Measurements from ENCODE around the gene TCF3. TPM values are rescaled to one million over a fixed set of nuclear protein-coding genes. Genes with fewer than 3 reads are reported as not detected.

TCF3 gene
- total RNA-seq, 1 experiment from 2014 or later, result 304 TPM

- Histone ChIP-seq H3K27ac (ENCODE audit: insufficient read length, low read depth, low read length) (no peak within 1 kb of the TSS), H3K23me2 (ENCODE audit: insufficient read length, low read depth, low read length, poor library complexity, severe bottlenecking) (peaks cover 9% of the 10 kb centered on the region), H3K23ac (ENCODE audit: insufficient read length, low read depth, low read length) (no peak within 1 kb of the TSS), H3K18ac (ENCODE audit: insufficient read length, low read depth, low read length) (no peak within 1 kb of the TSS), H4K20me1 (ENCODE audit: control insufficient read depth, insufficient read depth, insufficient read length) (no peaks in the 10 kb centered on the region), H4K8ac (replicated peaks; ENCODE audit: insufficient read length, low read depth, low read length) (no peak within 1 kb of the TSS), H3K27me3 (ENCODE audit: insufficient read depth, low read length) (no peaks in the 10 kb centered on the region), H2AK5ac (ENCODE audit: insufficient read length, low read length) (no peak within 1 kb of the TSS), H3K79me1 (ENCODE audit: insufficient read depth, low read depth, low read length, poor library complexity, severe bottlenecking) (peaks cover 4% of the 10 kb centered on the region), H2BK120ac (ENCODE audit: low read depth, low read length, poor library complexity, severe bottlenecking) (no peak within 1 kb of the TSS), H4K91ac (ENCODE audit: insufficient read length, low read depth, low read length) (no peak within 1 kb of the TSS), H3K56ac (ENCODE audit: insufficient read length, low read depth, low read length) (no peak within 1 kb of the TSS), H3K4ac (ENCODE audit: low read depth, low read length) (no peak within 1 kb of the TSS; the same call in 1 of the 2 replicates), H2BK15ac (ENCODE audit: low read depth, low read length) (no peak within 1 kb of the TSS), H2BK20ac (ENCODE audit: low read depth, low read length, poor library complexity, severe bottlenecking) (no peak within 1 kb of the TSS), H3K4me2 (ENCODE audit: insufficient read depth, insufficient read length, low read length) (peak within 1 kb of the TSS; percentile 87), H3K14ac (ENCODE audit: insufficient read depth, low read length) (peak within 1 kb of the TSS; percentile 23; the same call in 1 of the 2 replicates), H4K5ac (ENCODE audit: insufficient read length, low read depth, low read length) (no peak within 1 kb of the TSS), H3K4me1 (ENCODE audit: insufficient read depth, low read length) (no peaks in the 10 kb centered on the region), H3K9me3 (ENCODE audit: control insufficient read depth, low read depth, low read length) (no peaks in the 10 kb centered on the region), H3K79me2 (ENCODE audit: insufficient read depth, low read length) (peaks cover 17% of the 10 kb centered on the region; the same call in 1 of the 2 replicates), H2BK5ac (ENCODE audit: insufficient read length, low read length) (no peak within 1 kb of the TSS), H2AFZ (ENCODE audit: low read length) (no peak within 1 kb of the TSS), H3K9ac (ENCODE audit: extremely low read depth, insufficient read length, low read length) (peak within 1 kb of the TSS; percentile 50), H2BK12ac (ENCODE audit: insufficient read length, low read depth, low read length) (no peak within 1 kb of the TSS), H3T11ph (ENCODE audit: low read length) (no peak within 1 kb of the TSS)
- no CpG with 5 or more reads among the region's 79 CpGs for WGBS (ENCODE audit: extremely low coverage, insufficient read length, low lambda C conversion rate)
- H3K27ac Mint-ChIP-seq, result peak within 1 kb of the TSS; percentile 96 to 98 (median 98)
- H3K27me3 Mint-ChIP-seq (ENCODE audit: low read depth), result no peaks in the 10 kb centered on the region; the same call in 1 of the 2 replicates
- peak within 1 kb of the TSS; percentile 78 to 91 for H3K4me3 Mint-ChIP-seq
- H3K9me3 Mint-ChIP-seq, result no peaks in the 10 kb centered on the region
- peaks cover 5 to 20% (median 16%) of the 10 kb centered on the region in 3 experiments for H3K36me3 Mint-ChIP-seq (ENCODE audit: insufficient read depth in 1 of 3, low read depth in 3 of 3)
- TF ChIP-seq CTCF (conservative IDR thresholded peaks at IDR 0.05), result peak; percentile 55
- peak; percentile 96 for DNase-seq
- H3K4me1 Mint-ChIP-seq, result peaks cover 13 to 18% of the 10 kb centered on the region in 2 experiments
Measured at GRCh38 chr19:1605236-1606137, 46.9 kb downstream of the TCF3 start, which contains the start of gene UQCR11. TSS of gene UQCR11 (minus strand) at chr19:1605462. CDS start at chr19:1605409, 53 bp downstream.

Data from H9 (cell line).